NCI-H2081 (cell line): ENCODE measurements around the gene LGALS8.
A peak's percentile ranks its signal among the peaks of the same experiment; 100 is the strongest.
"Not testable (repeated sequence)": the region's sequence is repeated elsewhere in the genome, so short reads cannot be mapped to it uniquely, and the experiment has no call there.

Experiments used
- DNase-seq, 2 experiments: peaks; one replicate each; lab custom pipeline; 2025; lab: John Stamatoyannopoulos, UW

The LGALS8 gene

GRCh38 chr1:236540813-236541465, 17.2 kb downstream of the LGALS8 start:
- no peak for DNase-seq

GRCh38 chr1:236541710-236542109, 17.9 kb downstream of the LGALS8 start:
- no peak for DNase-seq

GRCh38 chr1:236543065-236543669, 19.4 kb downstream of the LGALS8 start:
- no peak for DNase-seq

- no peak for DNase-seq
Measured at GRCh38 chr1:236545621-236546169, 21.9 kb downstream of the LGALS8 start.

GRCh38 chr1:236548452-236548851, 24.7 kb downstream of the LGALS8 start:
- DNase-seq, result no peak

- no peak for DNase-seq
Measured at GRCh38 chr1:236550961-236551851, 27.4 kb downstream of the LGALS8 start.

- DNase-seq, result no peak
Measured at GRCh38 chr1:236552096-236552495, 28.3 kb downstream of the LGALS8 start.

GRCh38 chr1:236552901-236553300, 29.1 kb downstream of the LGALS8 start:
- DNase-seq, result no peak

GRCh38 chr1:236553370-236553769, 29.6 kb downstream of the LGALS8 start:
- DNase-seq, result no peak

GRCh38 chr1:236556606-236557005, 32.8 kb downstream of the LGALS8 start:
- DNase-seq, result no peak

GRCh38 chr1:236558081-236558480, 34.3 kb downstream of the LGALS8 start:
- no peak for DNase-seq

GRCh38 chr1:236558846-236559245, 35.1 kb downstream of the LGALS8 start:
- peak in 1 of 2 experiments; percentile 2 for DNase-seq

- no peak for DNase-seq
Measured at GRCh38 chr1:236560213-236560771, 36.5 kb downstream of the LGALS8 start.

- DNase-seq, result no peak
Measured at GRCh38 chr1:236561976-236562375, 38.2 kb downstream of the LGALS8 start.

- no peak for DNase-seq
Measured at GRCh38 chr1:236565530-236565929, 41.7 kb downstream of the LGALS8 start.

- DNase-seq, result no peak
Measured at GRCh38 chr1:236568285-236568894, 44.6 kb downstream of the LGALS8 start.

- DNase-seq, result no peak
Measured at GRCh38 chr1:236575523-236575922, 51.7 kb downstream of the LGALS8 start.

GRCh38 chr1:236576004-236576403, 52.2 kb downstream of the LGALS8 start:
- no peak for DNase-seq

GRCh38 chr1:236577041-236577440, 53.3 kb downstream of the LGALS8 start:
- DNase-seq, result not testable (repeated sequence)

GRCh38 chr1:236578661-236579060, 54.9 kb downstream of the LGALS8 start:
- DNase-seq, result no peak

GRCh38 chr1:236580404-236580803, 56.6 kb downstream of the LGALS8 start:
- not testable (repeated sequence) for DNase-seq

GRCh38 chr1:236581528-236581927, 57.7 kb downstream of the LGALS8 start:
- DNase-seq, result no peak
